Measurements from ENCODE around the gene WDR46. TPM values are rescaled to one million over a fixed set of nuclear protein-coding genes. Genes with fewer than 3 reads are reported as not detected.

Gene WDR46
- total RNA-seq, 1 experiment from 2014 or later = 52.4 TPM

- ChIA-PET CTCF (no interaction called here), POLR2A (ENCODE audit: unreplicated experiment) (no interaction called here)
- TF ChIP-seq CTCF (conservative IDR thresholded peaks at IDR 0.05) (no peak), EZH2 (IDR thresholded peaks at IDR 0.05; ENCODE audit: low read depth) (no peak)
- H4K20me1 ChIP-seq (ENCODE audit: insufficient read depth) = peaks cover 6% of the 10 kb centered on the region; the same call in 1 of the 2 replicates
- no TSS peak for BruUV-seq (replicated peaks)
- H3K27ac ChIP-seq = peak overlapping the region; percentile 72
- peaks cover 40% of the 10 kb centered on the region for H3F3A ChIP-seq (ENCODE audit: insufficient read depth, low read depth)
- H3K4me3 ChIP-seq = peak overlapping the region; percentile 81
- peak overlapping the region; percentile 89 for H3K4me2 ChIP-seq
- no peaks in the 10 kb centered on the region for H3K9me3 ChIP-seq (ENCODE audit: insufficient read depth, low read depth)
- H3K27me3 ChIP-seq (ENCODE audit: insufficient read depth, low read depth) = no peaks in the 10 kb centered on the region
- peak overlapping the region; percentile 81; the same call in 1 of the 2 replicates for H2AFZ ChIP-seq
- H3K9me2 ChIP-seq (ENCODE audit: insufficient read depth) = no peaks in the 10 kb centered on the region
- intact Hi-C loops (cut with micrococcal nuclease; ENCODE audit: unreplicated experiment) = loop anchor here (1.0 to 10.0 kb wide), 3 partner anchors 77 to 347 kb away; partner anchors contain the start of genes BRD2 and KIFC1
- H3K36me3 ChIP-seq (ENCODE audit: low read depth) = 0 out of 2 replicates have a peak, but pooled peaks cover 4% of the 10 kb centered on the region
- peaks cover 33% of the 10 kb centered on the region for H3K4me1 ChIP-seq (replicated peaks; ENCODE audit: insufficient read depth)
- peaks cover 46% of the 10 kb centered on the region for H3K79me2 ChIP-seq (ENCODE audit: low read depth)
- peak; percentile 41 to 58 for DNase-seq
Measured at GRCh38 chr6:33314515-33314942, 25.5 kb upstream of the WDR46 start.

- no peak for TF ChIP-seq EZH2 (IDR thresholded peaks at IDR 0.05; ENCODE audit: low read depth)
- no peak for TF ChIP-seq CTCF (conservative IDR thresholded peaks at IDR 0.05)
- peak within 1 kb of the TSS; percentile 81 for H2AFZ ChIP-seq
- H3K4me3 ChIP-seq = peak within 1 kb of the TSS; percentile 81
- peaks cover 36% of the 10 kb centered on the region for H3F3A ChIP-seq (ENCODE audit: insufficient read depth, low read depth)
- peak within 1 kb of the TSS; percentile 89 for H3K4me2 ChIP-seq
- H3K4me1 ChIP-seq (replicated peaks; ENCODE audit: insufficient read depth) = peaks cover 27% of the 10 kb centered on the region
- BruUV-seq (replicated peaks) = no TSS peak
- H3K79me2 ChIP-seq (ENCODE audit: low read depth) = peaks cover 42% of the 10 kb centered on the region
- intact Hi-C loops (cut with micrococcal nuclease; ENCODE audit: unreplicated experiment) = loop anchor here (1.0 to 10.0 kb wide), 4 partner anchors 15 to 347 kb away; partner anchors contain the start of genes BRD2, KIFC1 and RGL2
- H3K9me3 ChIP-seq (ENCODE audit: insufficient read depth, low read depth) = no peaks in the 10 kb centered on the region
- H3K36me3 ChIP-seq (ENCODE audit: low read depth) = no peaks in the 10 kb centered on the region
- H3K27ac ChIP-seq = peak within 1 kb of the TSS; percentile 72
- POLR2A ChIA-PET (ENCODE audit: unreplicated experiment) = interaction anchor here (0.6 kb wide), 1 partner anchor 931 kb away, joined by 4 read pairs; no protein-coding TSS in a partner anchor
- H3K27me3 ChIP-seq (ENCODE audit: insufficient read depth, low read depth) = no peaks in the 10 kb centered on the region
- peak; percentile 54 to 60 for DNase-seq
- peaks cover 6% of the 10 kb centered on the region; the same call in 1 of the 2 replicates for H4K20me1 ChIP-seq (ENCODE audit: insufficient read depth)
- no peaks in the 10 kb centered on the region for H3K9me2 ChIP-seq (ENCODE audit: insufficient read depth)
- CTCF ChIA-PET = no interaction called here
Measured at GRCh38 chr6:33313709-33314514, 24.9 kb upstream of the WDR46 start, which contains the start of gene TAPBP. TSS of gene TAPBP (minus strand) at chr6:33314078. CDS start at chr6:33314041, 37 bp downstream.

GRCh38 chr6:33313105-33313708, 24.2 kb upstream of the WDR46 start:
- ChIA-PET CTCF (interaction anchor here (0.6 to 1.5 kb wide), 2 partner anchors 14 to 575 kb away, joined by 4 to 7 read pairs; no protein-coding TSS in a partner anchor), POLR2A (ENCODE audit: unreplicated experiment) (interaction anchor here (0.6 to 1.2 kb wide), 2 partner anchors 14 to 931 kb away, joined by 4 to 6 read pairs; no protein-coding TSS in a partner anchor)
- Histone ChIP-seq H3K36me3 (ENCODE audit: low read depth) (no peaks in the 10 kb centered on the region), H3K4me2 (peak overlapping the region; percentile 89), H3K27ac (peak overlapping the region; percentile 72), H3K79me2 (ENCODE audit: low read depth) (peaks cover 42% of the 10 kb centered on the region), H3K4me3 (peak overlapping the region; percentile 81), H3K9me3 (ENCODE audit: insufficient read depth, low read depth) (no peaks in the 10 kb centered on the region), H3F3A (ENCODE audit: insufficient read depth, low read depth) (peaks cover 29% of the 10 kb centered on the region), H3K4me1 (replicated peaks; ENCODE audit: insufficient read depth) (peaks cover 20% of the 10 kb centered on the region), H3K27me3 (ENCODE audit: insufficient read depth, low read depth) (no peaks in the 10 kb centered on the region), H3K9me2 (ENCODE audit: insufficient read depth) (no peaks in the 10 kb centered on the region), H2AFZ (peak overlapping the region; percentile 81), H4K20me1 (ENCODE audit: insufficient read depth) (peaks cover 6% of the 10 kb centered on the region; the same call in 1 of the 2 replicates)
- TF ChIP-seq EZH2 (IDR thresholded peaks at IDR 0.05; ENCODE audit: low read depth) (no peak), CTCF (conservative IDR thresholded peaks at IDR 0.05) (no peak)
- intact Hi-C loops (cut with micrococcal nuclease; ENCODE audit: unreplicated experiment) = loop anchor here (2.0 to 10.0 kb wide), 3 partner anchors 14 to 346 kb away; partner anchors contain the start of genes BRD2 and RGL2
- TSS peak; percentile 76 for BruUV-seq (replicated peaks)
- DNase-seq = peak in 1 of 2 experiments; percentile 28

Measured in PC-9 (cell line).